ENCODE data around the gene CLTB.

DNA sequence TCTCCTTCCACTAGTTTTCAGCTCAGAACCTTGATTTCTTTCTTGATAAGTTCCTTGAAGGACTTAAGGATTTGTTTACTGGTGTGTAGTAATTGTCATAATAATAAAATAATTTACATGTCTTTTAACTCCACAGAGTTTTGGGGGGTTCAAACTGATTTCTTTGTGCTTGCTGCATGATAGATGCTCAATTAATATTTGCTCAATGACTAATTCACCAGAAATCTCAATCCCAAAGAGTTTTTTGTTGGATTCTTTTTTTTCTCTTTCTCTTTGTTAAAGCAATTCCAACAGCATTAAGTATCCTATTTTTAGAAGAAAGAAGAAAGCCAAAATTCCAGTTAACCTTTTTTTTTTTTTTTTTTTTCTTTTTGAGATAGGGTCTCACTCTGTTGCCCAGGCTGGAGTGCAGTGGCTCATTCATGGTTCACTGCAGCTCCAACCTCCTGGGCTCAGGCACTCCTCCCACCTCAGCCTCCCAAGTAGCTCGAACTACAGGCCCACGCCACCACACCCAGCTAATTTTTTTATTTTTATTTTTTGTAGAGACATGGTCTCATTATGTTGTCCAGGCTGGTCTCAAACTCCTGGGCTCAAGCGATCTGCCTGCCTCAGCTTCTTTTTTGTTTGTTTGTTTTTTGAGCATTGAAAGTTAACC is 42.7 kb upstream of the CLTB start:
- TF ChIP-seq, protein P1, sequence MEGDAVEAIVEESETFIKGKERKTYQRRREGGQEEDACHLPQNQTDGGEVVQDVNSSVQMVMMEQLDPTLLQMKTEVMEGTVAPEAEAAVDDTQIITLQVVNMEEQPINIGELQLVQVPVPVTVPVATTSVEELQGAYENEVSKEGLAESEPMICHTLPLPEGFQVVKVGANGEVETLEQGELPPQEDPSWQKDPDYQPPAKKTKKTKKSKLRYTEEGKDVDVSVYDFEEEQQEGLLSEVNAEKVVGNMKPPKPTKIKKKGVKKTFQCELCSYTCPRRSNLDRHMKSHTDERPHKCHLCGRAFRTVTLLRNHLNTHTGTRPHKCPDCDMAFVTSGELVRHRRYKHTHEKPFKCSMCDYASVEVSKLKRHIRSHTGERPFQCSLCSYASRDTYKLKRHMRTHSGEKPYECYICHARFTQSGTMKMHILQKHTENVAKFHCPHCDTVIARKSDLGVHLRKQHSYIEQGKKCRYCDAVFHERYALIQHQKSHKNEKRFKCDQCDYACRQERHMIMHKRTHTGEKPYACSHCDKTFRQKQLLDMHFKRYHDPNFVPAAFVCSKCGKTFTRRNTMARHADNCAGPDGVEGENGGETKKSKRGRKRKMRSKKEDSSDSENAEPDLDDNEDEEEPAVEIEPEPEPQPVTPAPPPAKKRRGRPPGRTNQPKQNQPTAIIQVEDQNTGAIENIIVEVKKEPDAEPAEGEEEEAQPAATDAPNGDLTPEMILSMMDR (IDR thresholded peaks at IDR 0.05; ENCODE audit: low read depth, low read length) = no peak
- no peak for TF ChIP-seq POLR2A (IDR thresholded peaks at IDR 0.05; ENCODE audit: extremely low read depth, insufficient read length)

Measured in NB4 (cell line).